ENCODE results near the gene ABCC6.
"Not testable (repeated sequence)": the region's sequence is repeated elsewhere in the genome, so short reads cannot be mapped to it uniquely, and the experiment has no call there.

The ABCC6 gene

GRCh38 chr16:16158082-16158658, 65.1 kb downstream of the ABCC6 start:
- DNase-seq, result no peak

- no peak for DNase-seq
These were observed 66.1 kb downstream of the ABCC6 start for GRCh38 chr16:16157166-16157565.

GRCh38 chr16:16155234-16155633, 68.1 kb downstream of the ABCC6 start:
- no peak for DNase-seq

- no peak for DNase-seq
These were observed 68.9 kb downstream of the ABCC6 start for GRCh38 chr16:16154281-16154951.

GRCh38 chr16:16153000-16153399, 70.3 kb downstream of the ABCC6 start:
- DNase-seq, result not testable (repeated sequence)

GRCh38 chr16:16151315-16151714, 72.0 kb downstream of the ABCC6 start:
- DNase-seq, result no peak

- no peak for DNase-seq
These were observed 72.5 kb downstream of the ABCC6 start for GRCh38 chr16:16150878-16151152.

GRCh38 chr16:16150117-16150877, 73.0 kb downstream of the ABCC6 start:
- no peak for DNase-seq

- DNase-seq, result no peak
These were observed 73.6 kb downstream of the ABCC6 start for GRCh38 chr16:16149710-16150116.

GRCh38 chr16:16148755-16149154, 74.5 kb downstream of the ABCC6 start:
- DNase-seq, result no peak

- not testable (repeated sequence) for DNase-seq
These were observed 75.2 kb downstream of the ABCC6 start for GRCh38 chr16:16148000-16148599.

GRCh38 chr16:16147316-16147999, 75.8 kb downstream of the ABCC6 start:
- no peak for DNase-seq

- DNase-seq, result no peak
These were observed 76.6 kb downstream of the ABCC6 start for GRCh38 chr16:16146380-16147315.

GRCh38 chr16:16145286-16145685, 78.0 kb downstream of the ABCC6 start:
- no peak for DNase-seq

GRCh38 chr16:16144416-16144815, 78.9 kb downstream of the ABCC6 start:
- DNase-seq, result no peak

GRCh38 chr16:16143931-16144330, 79.4 kb downstream of the ABCC6 start:
- DNase-seq, result no peak

GRCh38 chr16:16143038-16143763, 80.1 kb downstream of the ABCC6 start:
- no peak for DNase-seq

- no peak for DNase-seq
These were observed 81.4 kb downstream of the ABCC6 start for GRCh38 chr16:16141784-16142396.

GRCh38 chr16:16141141-16141540, 82.2 kb downstream of the ABCC6 start:
- no peak for DNase-seq

GRCh38 chr16:16140537-16140936, 82.8 kb downstream of the ABCC6 start:
- no peak for DNase-seq

GRCh38 chr16:16139806-16140205, 83.5 kb downstream of the ABCC6 start:
- no peak for DNase-seq
